HG03439 (cell line): ENCODE measurements around the gene MRPL27.

ENCODE experiments used
- ATAC-seq: cut with Tn5 transposase; IDR thresholded peaks from one replicate; pipeline ENCODE4 v1.9.1; 2021; ENCODE audit warnings: mild to moderate bottlenecking, moderate library complexity; ENCODE audit not compliant: unreplicated experiment

The MRPL27 gene

GRCh38 chr17:50388728-50389127 is 15.7 kb upstream of the MRPL27 start:
- no peak for ATAC-seq

- ATAC-seq: no peak
Measured at GRCh38 chr17:50386510-50386909, 13.5 kb upstream of the MRPL27 start.

- ATAC-seq: no peak
Measured at GRCh38 chr17:50382931-50383330, 9.9 kb upstream of the MRPL27 start.

- no peak for ATAC-seq
Measured at GRCh38 chr17:50381920-50382319, 8.9 kb upstream of the MRPL27 start.

GRCh38 chr17:50381260-50381815 is 8.4 kb upstream of the MRPL27 start:
- no peak for ATAC-seq

- no peak for ATAC-seq
Measured at GRCh38 chr17:50380369-50381259, 7.6 kb upstream of the MRPL27 start.

GRCh38 chr17:50379351-50380132 is 6.6 kb upstream of the MRPL27 start:
- no peak for ATAC-seq

- ATAC-seq: no peak
Measured at GRCh38 chr17:50375858-50376538, 3.0 kb upstream of the MRPL27 start.

- ATAC-seq: no peak
Measured at GRCh38 chr17:50373705-50374104, 721 bp upstream of the MRPL27 start.

- no peak for ATAC-seq
Measured at GRCh38 chr17:50372222-50372757, 694 bp downstream of the MRPL27 start.

- no peak for ATAC-seq
Measured at GRCh38 chr17:50371526-50371925, 1.5 kb downstream of the MRPL27 start.

- ATAC-seq: no peak
Measured at GRCh38 chr17:50370052-50370451, 2.9 kb downstream of the MRPL27 start.

- ATAC-seq: no peak
Measured at GRCh38 chr17:50367401-50367800, 5.6 kb downstream of the MRPL27 start.

GRCh38 chr17:50365649-50366393 is 7.2 kb downstream of the MRPL27 start:
- ATAC-seq: no peak

- no peak for ATAC-seq
Measured at GRCh38 chr17:50365165-50365564, 7.8 kb downstream of the MRPL27 start.

GRCh38 chr17:50364715-50365114 is 8.3 kb downstream of the MRPL27 start:
- no peak for ATAC-seq

- ATAC-seq: no peak
Measured at GRCh38 chr17:50364061-50364458, 8.9 kb downstream of the MRPL27 start.

- no peak for ATAC-seq
Measured at GRCh38 chr17:50363217-50364060, 9.5 kb downstream of the MRPL27 start.

GRCh38 chr17:50362661-50363060 is 10.3 kb downstream of the MRPL27 start:
- no peak for ATAC-seq
